Lower leg skin (tissue), 4 donors: Measurements from ENCODE around the gene CTDSPL. TPM values are rescaled to one million over a fixed set of nuclear protein-coding genes. Genes with fewer than 3 reads are reported as not detected.

Source experiments
- DNase-seq, 2 donors: peaks; one replicate each; pipeline ENCODE4 v3.0.0-alpha.2; 2019; ENCODE audit warnings: low spot score in 2 of 2
- H3K4me3 ChIP-seq: fragments of 200-600 bp; sonication (generic); 2 replicates; pipeline ENCODE4 v1.5.1; 2017; ENCODE audit warnings: mild to moderate bottlenecking, low read depth; ENCODE audit not compliant: poor library complexity, severe bottlenecking
- CTCF ChIP-seq, 3 donors: fragments of 450-650 bp; IDR thresholded peaks; one replicate each; pipeline ENCODE4 v1.5.1; 2016; ENCODE audit warnings: antibody characterized with exemption in 3 of 3, mild to moderate bottlenecking in 3 of 3, moderate library complexity in 2 of 3
- POLR2A ChIP-seq, 2 donors: fragments of 450-650 bp; IDR thresholded peaks; one replicate each; pipeline ENCODE4 v1.6.1; 2016 to 2017; ENCODE audit warnings: antibody characterized with exemption in 2 of 2, mild to moderate bottlenecking in 1 of 2, moderate library complexity in 1 of 2
- WGBS, 2 donors: methylation state at CpG; one replicate each; pipeline ENCODE4 v1.1.5; 2018; 5-methylcytosine and 5-hydroxymethylcytosine counted together
- intact Hi-C: fragments of 100-400 bp; cut with DNase I; formaldehyde crosslinking; loops from one replicate; pipeline ENCODE4 v1.15.0; 2023; ENCODE audit warnings: low total_unique reads
- total RNA-seq, 4 donors: library from RNA; depleted of rRNA; stranded (reverse); fragments of >200 nt; gene quantifications; one replicate each; pipeline ENCODE4 v1.1.0, GENCODE V29; 2016

Gene CTDSPL
- total RNA-seq, 4 donors from 2014 or later: 59.8 to 97.5 (median 94.6) TPM

GRCh38 chr3:37995652-37996641 is 134.3 kb downstream of the CTDSPL start:
- no peak for DNase-seq
- no peak overlapping the region for H3K4me3 ChIP-seq
- WGBS, 2 donors: 83 to 85% methylated on average over 10 of the region's 10 CpGs
- TF ChIP-seq CTCF (IDR thresholded peaks at IDR 0.05) (no peak), POLR2A (IDR thresholded peaks at IDR 0.05) (no peak)
- intact Hi-C loops: no loop called here

GRCh38 chr3:37996785-37997301 is 135.2 kb downstream of the CTDSPL start:
- DNase-seq: peak; percentile 81 to 94
- WGBS, 2 donors: 41 to 45% methylated on average over 7 of the region's 7 CpGs
- TF ChIP-seq CTCF (IDR thresholded peaks at IDR 0.05) (peak in 1 of 3 donors; percentile 80), POLR2A (IDR thresholded peaks at IDR 0.05) (no peak)
- intact Hi-C loops: no loop called here
- H3K4me3 ChIP-seq: no peak overlapping the region

GRCh38 chr3:37997342-37997741 is 135.7 kb downstream of the CTDSPL start:
- intact Hi-C loops: no loop called here
- no peak for TF ChIP-seq CTCF (IDR thresholded peaks at IDR 0.05)
- no peak for TF ChIP-seq POLR2A (IDR thresholded peaks at IDR 0.05)
- no peak for DNase-seq

GRCh38 chr3:37997791-37998370 is 136.2 kb downstream of the CTDSPL start:
- no peak overlapping the region for H3K4me3 ChIP-seq
- 83 to 93% methylated on average over 5 to 6 of the region's 6 CpGs for WGBS, 2 donors
- intact Hi-C loops: no loop called here
- no peak for DNase-seq
- TF ChIP-seq POLR2A (IDR thresholded peaks at IDR 0.05) (no peak), CTCF (IDR thresholded peaks at IDR 0.05) (no peak)

More at GRCh38 chr3:37997342-37997741, 135.7 kb downstream of the CTDSPL start:
- H3K4me3 ChIP-seq: no peak overlapping the region
- 83 to 91% methylated on average over 1 to 9 of the region's 10 CpGs for WGBS, 2 donors

GRCh38 chr3:37999836-38000235 is 138.2 kb downstream of the CTDSPL start:
- no peak for DNase-seq
- intact Hi-C loops: loop anchor here (10.0 kb wide), 1 partner anchor 115 kb away; no protein-coding TSS in a partner anchor
- 94% methylated on average over 6 of the region's 6 CpGs for WGBS, 2 donors
- TF ChIP-seq CTCF (IDR thresholded peaks at IDR 0.05) (no peak), POLR2A (IDR thresholded peaks at IDR 0.05) (no peak)
- H3K4me3 ChIP-seq: no peak overlapping the region
